H9 (cell line): Measurements from ENCODE around the gene PDRG1. TPM values are rescaled to one million over a fixed set of nuclear protein-coding genes. Genes with fewer than 3 reads are reported as not detected.

Experiments
- DNase-seq: peaks from one replicate; pipeline ENCODE4 v3.0.0-alpha.2; 2017
- H2AFZ ChIP-seq: one replicate; pipeline ENCODE4 v1.6.1; 2013; ENCODE audit warnings: mild to moderate bottlenecking, low read length, control low read depth, moderate library complexity
- H2AK5ac ChIP-seq: 2 replicates; pipeline ENCODE4 v1.6.1; 2013; ENCODE audit warnings: low read length, control low read depth, mixed read lengths; ENCODE audit not compliant: insufficient read length
- H2BK120ac ChIP-seq: one replicate; pipeline ENCODE4 v1.6.1; 2013; ENCODE audit warnings: low read depth, mild to moderate bottlenecking, low read length, control low read depth, inconsistent platforms; ENCODE audit not compliant: poor library complexity, severe bottlenecking
- H2BK12ac ChIP-seq: 2 replicates; pipeline ENCODE4 v1.6.1; 2013; ENCODE audit warnings: low read length, control low read depth, mixed read lengths, low read depth; ENCODE audit not compliant: insufficient read length
- H2BK15ac ChIP-seq: 2 replicates; pipeline ENCODE4 v1.6.1; 2013; ENCODE audit warnings: low read depth, low read length, control low read depth
- H2BK20ac ChIP-seq: one replicate; pipeline ENCODE4 v1.6.1; 2013; ENCODE audit warnings: low read depth, mild to moderate bottlenecking, low read length, control low read depth, inconsistent platforms; ENCODE audit not compliant: poor library complexity, severe bottlenecking
- H2BK5ac ChIP-seq: 2 replicates; pipeline ENCODE4 v1.6.1; 2013; ENCODE audit warnings: low read length, control low read depth, mixed read lengths; ENCODE audit not compliant: insufficient read length
- H3K14ac ChIP-seq: 2 replicates; pipeline ENCODE4 v1.6.1; 2013; ENCODE audit warnings: low read length, control low read depth; ENCODE audit not compliant: insufficient read depth
- H3K18ac ChIP-seq: 2 replicates; pipeline ENCODE4 v1.6.1; 2013; ENCODE audit warnings: low read depth, mild to moderate bottlenecking, mixed read lengths, low read length, control low read depth; ENCODE audit not compliant: insufficient read length
- H3K23ac ChIP-seq: 2 replicates; pipeline ENCODE4 v1.6.1; 2013; ENCODE audit warnings: low read length, control low read depth, mixed read lengths, low read depth; ENCODE audit not compliant: insufficient read length
- H3K23me2 ChIP-seq: 2 replicates; pipeline ENCODE4 v1.6.1; 2013; ENCODE audit warnings: low read depth, mild to moderate bottlenecking, mixed read lengths, low read length, control low read depth; ENCODE audit not compliant: insufficient read length, poor library complexity, severe bottlenecking
- H3K27ac ChIP-seq: 2 replicates; pipeline ENCODE4 v1.5.1; 2013; ENCODE audit warnings: low read length, control low read depth, mixed read lengths, low read depth; ENCODE audit not compliant: insufficient read length
- H3K27me3 ChIP-seq: 2 replicates; pipeline ENCODE4 v1.6.1; 2013; ENCODE audit warnings: low read length, control low read depth, inconsistent platforms; ENCODE audit not compliant: insufficient read depth
- H3K4ac ChIP-seq: 2 replicates; pipeline ENCODE4 v1.6.1; 2013; ENCODE audit warnings: low read depth, mild to moderate bottlenecking, control low read depth, inconsistent platforms, low read length, moderate library complexity
- H3K4me1 ChIP-seq: 2 replicates; pipeline ENCODE4 v1.6.1; 2013; ENCODE audit warnings: low read length, control low read depth, inconsistent platforms; ENCODE audit not compliant: insufficient read depth
- H3K4me2 ChIP-seq: 2 replicates; pipeline ENCODE4 v1.6.1; 2013; ENCODE audit warnings: low read length, control low read depth, mixed read lengths; ENCODE audit not compliant: insufficient read length, insufficient read depth
- H3K56ac ChIP-seq: 2 replicates; pipeline ENCODE4 v1.6.1; 2013; ENCODE audit warnings: low read depth, mild to moderate bottlenecking, mixed read lengths, low read length, control low read depth; ENCODE audit not compliant: insufficient read length
- H3K79me1 ChIP-seq: 2 replicates; pipeline ENCODE4 v1.6.1; 2013; ENCODE audit warnings: low read depth, mild to moderate bottlenecking, moderate library complexity, low read length, control low read depth, inconsistent platforms; ENCODE audit not compliant: insufficient read depth, poor library complexity, severe bottlenecking
- H3K79me2 ChIP-seq: 2 replicates; pipeline ENCODE4 v1.6.1; 2013; ENCODE audit warnings: low read length, control low read depth, inconsistent platforms; ENCODE audit not compliant: insufficient read depth
- H3K9ac ChIP-seq: 2 replicates; pipeline ENCODE4 v1.6.1; 2013; ENCODE audit warnings: low read length, control low read depth, mixed read lengths; ENCODE audit not compliant: insufficient read length; ENCODE audit errors: extremely low read depth
- H3K9me3 ChIP-seq: one replicate; pipeline ENCODE4 v1.6.1; 2013; ENCODE audit warnings: low read depth, low read length, inconsistent platforms; ENCODE audit not compliant: control insufficient read depth
- H3T11ph ChIP-seq: one replicate; pipeline ENCODE4 v1.6.1; 2013; ENCODE audit warnings: mild to moderate bottlenecking, low read length, control low read depth, inconsistent platforms
- H4K20me1 ChIP-seq: one replicate; pipeline ENCODE4 v1.6.1; 2013; ENCODE audit not compliant: control insufficient read depth, insufficient read length, insufficient read depth
- H4K5ac ChIP-seq: 2 replicates; pipeline ENCODE4 v1.6.1; 2013; ENCODE audit warnings: low read depth, mild to moderate bottlenecking, mixed read lengths, low read length, control low read depth; ENCODE audit not compliant: insufficient read length
- H4K8ac ChIP-seq: replicated peaks from 2 replicates; pipeline ENCODE4 v1.6.1; 2013; ENCODE audit warnings: low read length, control low read depth, mixed read lengths, low read depth; ENCODE audit not compliant: insufficient read length
- H4K91ac ChIP-seq: 2 replicates; pipeline ENCODE4 v1.6.1; 2013; ENCODE audit warnings: low read depth, mild to moderate bottlenecking, moderate library complexity, mixed read lengths, low read length, control low read depth; ENCODE audit not compliant: insufficient read length
- H3K27ac Mint-ChIP-seq, 3 experiments: 2 replicates in 2 of 3; 3 replicates in 1 of 3; pipeline ENCODE4 v1.8.0; 2020 to 2021; ENCODE audit warnings: mixed read lengths in 3 of 3, mild to moderate bottlenecking in 1 of 3, moderate library complexity in 1 of 3
- H3K27me3 Mint-ChIP-seq: 2 replicates; pipeline ENCODE4 v1.8.0; 2021; ENCODE audit warnings: low read depth, mild to moderate bottlenecking, moderate library complexity, mixed read lengths
- H3K36me3 Mint-ChIP-seq, 3 experiments: 2 replicates in 2 of 3; 3 replicates in 1 of 3; pipeline ENCODE4 v1.8.0; 2020 to 2021; ENCODE audit warnings: low read depth in 3 of 3, mixed read lengths in 3 of 3; ENCODE audit not compliant: insufficient read depth in 1 of 3
- H3K4me1 Mint-ChIP-seq, 2 experiments: 2 replicates each; pipeline ENCODE4 v1.8.0; 2020; ENCODE audit warnings: mixed read lengths in 2 of 2
- H3K4me3 Mint-ChIP-seq, 2 experiments: 2 replicates in 1 of 2; 3 replicates in 1 of 2; pipeline ENCODE4 v1.8.0; 2020 to 2021; ENCODE audit warnings: mild to moderate bottlenecking in 2 of 2, mixed read lengths in 2 of 2, moderate library complexity in 1 of 2
- H3K9me3 Mint-ChIP-seq, 2 experiments: 2 replicates in 1 of 2; 3 replicates in 1 of 2; pipeline ENCODE4 v1.8.0; 2020; ENCODE audit warnings: mild to moderate bottlenecking in 2 of 2, mixed read lengths in 2 of 2, moderate library complexity in 1 of 2
- CTCF ChIP-seq: fragments of 200-600 bp; sonication (generic); conservative IDR thresholded peaks from 3 replicates; pipeline ENCODE4 v1.8.0; 2021; ENCODE audit warnings: antibody characterized with exemption, mild to moderate bottlenecking
- WGBS: extraction: QIAGEN DNeasy Blood & Tissue Kit; methylation state at CpG from one replicate; pipeline ENCODE4 v1.1.7; 2013; ENCODE audit warnings: missing lambda C conversion rate, low lambda C conversion rate, mixed read lengths; ENCODE audit not compliant: insufficient read length; ENCODE audit errors: extremely low coverage; 5-methylcytosine and 5-hydroxymethylcytosine counted together
- total RNA-seq: library from RNA; stranded (reverse); gene quantifications from 2 replicates; pipeline ENCODE4 v1.2.1, GENCODE V29; 2021

Gene PDRG1
- total RNA-seq, 1 experiment from 2014 or later, result 32.2 TPM

DNA sequence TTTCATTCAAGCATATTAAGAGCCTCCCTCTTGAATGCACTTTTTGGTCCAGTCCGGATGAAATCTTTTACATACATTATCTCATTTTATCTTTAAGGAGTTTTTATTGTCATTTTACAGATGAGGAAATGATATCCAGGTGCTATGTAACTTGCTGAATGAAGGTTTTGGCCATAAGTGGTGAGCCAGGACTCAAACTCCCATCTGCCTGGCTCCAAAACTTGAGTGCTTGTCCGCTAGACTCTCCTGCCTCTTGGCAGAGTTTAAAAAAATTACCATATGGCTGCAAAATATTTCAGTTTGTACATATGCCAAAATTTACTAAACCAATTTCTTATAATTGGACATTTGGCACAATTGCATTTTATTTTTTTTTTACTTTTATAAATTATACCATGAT lies 12.2 kb downstream of the PDRG1 start:
- no CpG with 5 or more reads among the region's 2 CpGs for WGBS

More for the DNA sequence above, 12.2 kb downstream of the PDRG1 start:
- Histone ChIP-seq H3K18ac (no peak overlapping the region), H3K4me1 (no peaks in the 10 kb centered on the region), H3K9ac (no peak overlapping the region), H2BK5ac (no peak overlapping the region), H4K20me1 (peaks cover 3% of the 10 kb centered on the region), H3K27me3 (0 out of 2 replicates have a peak, but pooled peaks cover 2% of the 10 kb centered on the region), H2AK5ac (no peak overlapping the region), H3K4me2 (no peak overlapping the region), H2AFZ (no peak overlapping the region), H3K79me1 (no peaks in the 10 kb centered on the region), H2BK120ac (no peak overlapping the region), H3K14ac (no peak overlapping the region), H3K56ac (no peak overlapping the region), H2BK15ac (no peak overlapping the region), H3K23ac (no peak overlapping the region), H4K8ac (no peak overlapping the region), H3K27ac (no peak overlapping the region), H3K9me3 (no peaks in the 10 kb centered on the region), H3K79me2 (no peaks in the 10 kb centered on the region), H2BK12ac (no peak overlapping the region), H2BK20ac (no peak overlapping the region), H4K5ac (no peak overlapping the region), H3T11ph (no peak overlapping the region), H3K4ac (no peak overlapping the region), H4K91ac (no peak overlapping the region), H3K23me2 (no peaks in the 10 kb centered on the region)
- Mint-ChIP-seq H3K4me3 (no peak overlapping the region), H3K4me1 (peaks cover 19 to 21% of the 10 kb centered on the region in 2 experiments), H3K27ac (no peak overlapping the region), H3K36me3 (peaks cover 0 to 11% (median 2%) of the 10 kb centered on the region in 3 experiments; a peak in 5 of 7 replicates), H3K9me3 (no peaks in the 10 kb centered on the region), H3K27me3 (peaks cover 5% of the 10 kb centered on the region; the same call in 1 of the 2 replicates)
- no peak for DNase-seq
- TF ChIP-seq CTCF, result no peak
